ENCODE data around the gene RANBP1. TPM values are rescaled to one million over a fixed set of nuclear protein-coding genes. Genes with fewer than 3 reads are reported as not detected.

RANBP1 gene
- total RNA-seq, 1 donor from 2014 or later: 106 TPM

DNA sequence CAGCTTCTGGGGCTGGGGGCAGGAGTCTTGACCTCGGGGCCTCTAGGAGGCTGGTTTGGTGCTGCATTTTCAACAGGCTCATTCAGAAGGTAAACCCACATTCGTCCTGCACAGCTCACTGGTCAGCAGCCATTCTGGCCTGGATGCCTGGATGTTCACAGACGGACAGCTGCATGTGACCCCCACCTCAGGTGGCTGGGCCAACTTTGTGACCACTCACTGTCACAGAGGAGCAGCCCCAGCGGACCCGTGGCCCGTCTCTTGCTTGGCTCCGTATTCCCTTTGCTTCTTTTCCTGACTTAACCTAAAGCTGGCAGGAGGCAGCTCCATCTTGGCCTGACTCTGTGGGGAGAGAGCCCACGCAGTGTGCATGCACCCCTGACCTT, 27.6 kb upstream of the RANBP1 start:
- DNase-seq (ENCODE audit: low spot score): no peak

DNA sequence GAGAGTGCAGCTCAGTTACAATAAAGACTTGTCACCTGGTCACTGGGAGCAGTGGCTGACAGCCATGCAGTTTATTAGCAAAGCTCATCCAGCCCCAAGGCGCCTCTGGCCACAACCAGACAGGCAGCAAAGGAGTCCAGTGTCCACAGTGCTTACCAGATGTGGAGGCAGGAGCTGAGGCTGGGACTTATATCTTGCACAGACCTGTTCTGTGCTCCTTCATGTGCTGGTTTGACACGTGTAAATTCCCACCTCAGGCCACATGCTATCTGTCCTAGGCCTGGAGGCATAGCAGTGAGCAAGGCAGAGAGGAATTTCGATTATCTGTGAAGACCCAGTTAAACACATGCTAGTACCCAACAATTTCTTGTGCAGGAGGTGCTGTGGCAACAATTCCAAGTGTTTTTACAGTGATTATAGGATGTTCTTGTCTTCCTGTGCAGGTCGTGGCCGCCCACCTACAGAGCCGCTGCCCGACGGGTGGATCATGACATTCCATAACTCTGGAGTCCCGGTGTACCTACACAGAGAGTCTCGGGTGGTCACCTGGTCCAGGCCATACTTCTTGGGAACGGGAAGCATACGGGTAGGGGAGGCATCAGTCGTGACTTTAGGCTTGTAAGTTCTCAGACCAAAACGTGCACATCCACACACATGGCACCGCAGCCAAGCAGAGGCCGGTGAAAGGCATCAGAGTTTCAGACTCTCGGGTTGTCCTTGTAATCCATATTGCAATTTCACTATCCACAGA, 26.5 kb upstream of the RANBP1 start:
- DNase-seq (ENCODE audit: low spot score): no peak

DNA sequence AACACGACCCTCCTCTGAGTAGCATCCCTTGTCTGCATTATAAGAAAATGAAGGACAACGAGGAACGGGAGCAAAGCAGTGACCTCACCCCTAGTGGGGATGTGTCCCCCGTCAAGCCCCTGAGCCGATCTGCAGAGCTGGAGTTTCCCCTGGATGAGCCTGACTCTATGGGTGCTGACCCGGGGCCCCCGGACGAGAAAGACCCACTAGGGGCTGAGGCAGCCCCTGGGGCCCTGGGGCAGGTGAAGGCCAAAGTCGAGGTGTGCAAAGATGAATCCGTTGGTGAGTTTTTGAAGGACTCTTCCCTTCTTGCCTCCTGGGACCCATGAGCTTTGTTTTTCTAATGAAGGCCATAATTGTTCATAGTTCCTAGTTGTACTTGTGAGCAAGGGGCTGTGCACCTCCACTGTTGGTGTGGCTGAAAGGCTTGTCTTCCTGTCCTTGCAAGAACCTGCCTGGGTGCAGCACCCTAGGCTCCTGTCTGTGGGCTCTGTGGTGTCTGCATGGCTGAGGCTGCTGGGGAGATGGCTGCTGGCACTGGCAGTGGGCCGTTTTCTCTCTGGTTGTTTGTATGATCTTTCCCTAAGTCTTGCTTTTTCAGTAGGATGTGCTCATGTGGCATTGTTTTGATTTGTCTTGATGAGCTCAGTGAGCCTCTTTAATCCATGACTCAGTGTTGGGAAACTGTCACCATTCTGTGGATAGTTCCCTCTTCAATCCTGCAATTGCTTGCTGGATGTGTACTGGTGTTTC, 25.8 kb upstream of the RANBP1 start:
- DNase-seq (ENCODE audit: low spot score): no peak

DNA sequence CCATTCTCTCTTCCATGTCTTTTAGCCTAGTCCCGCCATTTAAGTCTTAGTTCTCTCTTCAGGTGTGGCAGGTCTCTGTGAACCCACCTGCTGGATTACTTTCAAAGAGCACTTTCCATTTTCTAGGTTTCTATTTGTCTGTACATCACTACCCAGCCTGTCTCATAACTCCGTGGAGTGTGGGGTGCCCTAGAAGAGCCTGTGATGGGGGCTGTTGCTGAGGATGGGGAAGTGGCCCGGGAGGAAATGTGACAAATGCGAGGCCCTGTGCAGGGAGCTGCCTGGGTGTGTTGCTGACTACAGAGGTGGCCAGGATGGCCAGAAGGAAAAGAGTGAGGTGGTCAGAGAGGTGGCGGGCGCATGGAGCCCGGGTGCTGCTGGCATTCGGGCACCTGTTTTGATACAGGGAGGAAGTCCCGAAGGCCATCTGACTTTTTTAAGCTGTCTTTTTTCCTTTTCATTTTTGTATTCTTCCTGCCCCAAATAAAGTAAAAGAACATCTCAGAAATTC, 25.1 kb upstream of the RANBP1 start:
- no peak for DNase-seq (ENCODE audit: low spot score)

DNA sequence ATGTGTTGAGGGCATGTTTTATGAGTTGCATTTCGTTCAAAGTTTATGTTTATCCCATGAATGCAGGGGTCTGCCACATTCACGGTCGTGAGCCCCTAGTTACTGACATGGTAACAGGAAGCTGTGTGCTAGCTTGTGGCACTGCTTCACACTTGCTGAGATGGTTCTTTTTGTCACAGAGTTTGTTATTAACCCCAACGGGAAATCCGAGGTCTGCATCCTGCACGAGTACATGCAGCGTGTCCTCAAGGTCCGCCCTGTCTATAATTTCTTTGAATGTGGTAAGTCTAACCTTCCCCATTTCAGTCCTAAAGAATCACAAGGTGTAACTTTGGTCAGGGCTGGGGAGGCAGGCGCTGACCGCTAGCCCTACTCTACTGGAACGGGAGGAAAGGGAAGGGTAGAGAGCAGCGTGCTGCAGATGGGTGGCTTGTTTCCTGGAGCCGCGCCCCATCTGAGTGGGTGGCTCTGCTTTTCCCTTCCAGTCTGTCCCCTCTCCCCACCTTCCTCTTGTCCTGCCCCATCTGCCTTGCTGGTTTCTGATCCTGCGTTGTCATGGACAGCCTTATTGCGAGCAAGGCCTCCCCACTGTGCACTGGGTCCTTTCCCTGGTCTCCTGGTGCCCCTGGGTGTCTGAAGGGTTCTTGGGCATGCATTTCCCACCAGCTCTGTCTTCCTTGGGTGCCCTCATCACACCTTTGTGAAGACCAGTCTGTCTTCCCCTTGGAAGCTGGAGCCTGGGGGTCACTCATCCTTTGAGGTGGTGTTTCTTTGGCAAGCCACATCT, 24.0 kb upstream of the RANBP1 start:
- DNase-seq (ENCODE audit: low spot score): no peak

DNA sequence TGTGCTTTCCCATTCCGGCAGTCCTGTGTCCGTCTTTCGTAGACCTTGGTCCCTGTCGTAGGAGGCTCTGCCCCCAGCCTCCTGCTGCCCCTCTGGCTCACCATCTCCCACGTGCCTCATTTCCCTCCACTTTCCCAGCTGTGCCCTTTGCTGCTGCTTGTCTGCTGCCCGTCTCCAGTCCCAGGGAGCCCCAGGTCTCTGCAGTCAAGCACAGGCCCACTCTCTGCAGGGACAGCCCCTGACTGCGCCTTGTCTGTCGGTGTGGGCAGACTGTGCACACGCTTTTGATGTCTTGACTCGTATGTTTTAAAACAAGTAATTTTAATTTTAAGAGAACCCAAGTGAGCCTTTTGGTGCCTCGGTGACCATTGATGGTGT, 23.4 kb upstream of the RANBP1 start:
- no peak for DNase-seq (ENCODE audit: low spot score)

DNA sequence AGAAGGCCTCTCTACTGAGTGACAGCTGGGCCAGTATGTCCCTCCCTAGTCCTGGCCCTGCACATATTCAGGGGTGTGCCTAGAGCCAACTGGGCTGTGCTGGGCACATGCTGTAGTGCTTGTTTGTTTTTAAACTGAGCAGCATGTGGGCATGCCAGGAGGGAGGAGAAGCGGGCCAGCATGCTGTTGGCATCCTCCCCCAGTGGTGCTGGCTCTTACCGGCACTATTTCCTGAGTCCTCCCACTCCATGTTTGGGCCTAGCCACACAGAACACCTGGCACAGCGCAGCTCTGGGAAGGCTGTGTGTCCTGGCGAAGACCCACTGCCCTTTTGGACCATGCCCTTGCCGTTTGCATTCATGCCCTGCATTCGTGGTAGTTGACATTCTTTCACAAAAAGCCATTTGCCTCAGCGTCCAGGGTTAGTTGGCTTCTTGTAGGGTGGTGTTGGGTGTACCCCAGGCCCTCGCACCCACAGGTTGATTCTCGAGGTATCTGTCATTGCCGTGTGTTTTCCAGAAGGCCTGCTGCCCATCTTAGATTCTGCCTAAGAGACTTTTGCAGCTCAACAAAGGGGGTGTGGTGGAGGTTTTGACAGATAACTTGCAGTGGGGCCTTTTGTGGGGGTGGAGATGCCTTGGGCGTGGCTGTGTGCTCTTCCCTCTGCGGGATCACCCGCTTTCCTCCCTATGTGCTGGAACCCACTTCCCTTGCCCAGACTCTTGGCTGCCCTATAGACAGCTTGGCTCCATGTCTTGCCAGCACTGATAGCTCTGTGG, 22.3 kb upstream of the RANBP1 start:
- DNase-seq (ENCODE audit: low spot score): no peak

DNA sequence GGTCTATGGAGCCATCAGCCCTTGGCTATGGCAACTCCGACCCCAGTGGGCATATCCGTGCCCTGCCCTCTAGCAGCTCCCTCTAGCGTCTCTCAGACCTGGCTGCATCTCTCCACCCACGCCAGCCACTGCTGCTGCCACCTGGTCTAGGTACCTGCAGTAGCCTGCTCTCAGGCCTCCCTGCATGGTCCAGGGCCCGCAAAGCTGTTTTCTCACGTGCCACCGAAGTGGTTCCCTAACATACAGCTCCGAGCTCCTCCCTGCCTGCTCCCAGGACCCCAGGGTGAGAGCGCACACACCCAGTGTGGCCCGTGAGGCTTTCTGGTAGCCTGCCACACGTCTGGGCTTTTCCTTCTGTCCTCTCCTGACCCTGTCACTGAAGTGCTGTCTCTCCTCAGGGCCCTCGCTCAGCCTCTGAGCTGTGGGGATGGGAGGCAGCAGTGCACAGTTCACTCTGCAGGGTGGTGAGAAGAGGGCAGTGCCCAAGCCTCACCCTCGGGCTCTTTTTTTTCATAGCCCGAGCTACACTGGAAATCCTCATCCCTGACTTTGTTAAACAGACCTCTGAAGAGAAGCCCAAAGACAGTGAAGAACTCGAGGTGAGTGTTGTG, 21.6 kb upstream of the RANBP1 start:
- DNase-seq (ENCODE audit: low spot score): no peak

DNA sequence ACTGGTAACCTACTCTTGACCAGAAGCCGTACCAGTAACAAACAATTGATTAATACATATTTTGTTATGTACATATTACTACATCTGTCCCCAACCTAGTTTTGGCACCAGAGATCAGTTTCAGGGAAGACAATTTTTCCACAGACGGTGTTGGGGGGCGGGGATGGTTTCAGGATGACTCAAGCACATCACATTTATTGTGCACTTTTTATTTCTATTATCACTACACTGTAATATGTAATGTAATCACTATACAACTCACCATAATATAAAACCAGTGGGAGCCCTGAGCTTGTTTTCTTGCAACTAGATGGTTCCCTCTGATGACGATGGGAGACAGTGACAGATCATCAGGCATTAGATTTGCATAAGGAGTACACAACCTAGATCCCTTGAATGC, 20.4 kb upstream of the RANBP1 start:
- DNase-seq (ENCODE audit: low spot score): no peak

DNA sequence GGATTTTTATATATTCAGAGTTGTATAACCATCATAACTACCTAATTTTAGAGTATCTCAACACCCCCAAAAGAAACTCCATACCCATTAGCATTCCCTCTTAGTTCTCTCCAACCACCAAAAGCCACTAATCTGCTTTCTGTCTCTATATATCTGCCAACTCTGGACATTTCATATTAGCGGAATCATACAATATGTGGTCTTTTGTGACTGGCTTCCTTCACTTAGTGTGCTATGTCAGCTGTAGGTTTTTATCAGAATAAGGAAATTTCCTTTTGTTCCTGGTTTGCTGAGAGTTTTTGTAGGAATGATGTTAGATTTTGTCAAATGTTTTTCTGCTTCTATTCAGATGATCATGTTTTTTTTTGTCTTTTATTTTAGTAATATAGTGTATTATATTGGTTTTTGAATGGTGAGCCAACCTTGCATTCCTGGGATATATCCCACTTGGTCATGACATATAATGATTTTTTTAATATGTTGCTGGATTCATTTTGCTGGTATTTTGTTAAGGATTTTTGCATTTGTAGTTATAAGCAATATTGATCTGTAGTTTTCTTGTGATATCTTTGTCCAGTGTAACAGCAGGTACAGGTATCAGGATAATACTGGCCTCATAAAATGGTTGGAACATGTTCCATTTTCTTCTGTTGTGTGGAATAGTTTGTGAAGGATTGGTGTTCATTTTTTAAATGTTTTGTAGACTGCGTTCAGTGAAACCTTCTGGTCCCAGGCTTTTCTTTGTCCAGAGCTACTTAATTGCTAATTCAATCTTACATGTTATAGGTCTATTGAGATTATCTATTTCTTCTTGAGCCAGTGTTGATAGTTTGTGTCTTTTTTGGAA, 19.1 kb upstream of the RANBP1 start:
- DNase-seq (ENCODE audit: low spot score): no peak

DNA sequence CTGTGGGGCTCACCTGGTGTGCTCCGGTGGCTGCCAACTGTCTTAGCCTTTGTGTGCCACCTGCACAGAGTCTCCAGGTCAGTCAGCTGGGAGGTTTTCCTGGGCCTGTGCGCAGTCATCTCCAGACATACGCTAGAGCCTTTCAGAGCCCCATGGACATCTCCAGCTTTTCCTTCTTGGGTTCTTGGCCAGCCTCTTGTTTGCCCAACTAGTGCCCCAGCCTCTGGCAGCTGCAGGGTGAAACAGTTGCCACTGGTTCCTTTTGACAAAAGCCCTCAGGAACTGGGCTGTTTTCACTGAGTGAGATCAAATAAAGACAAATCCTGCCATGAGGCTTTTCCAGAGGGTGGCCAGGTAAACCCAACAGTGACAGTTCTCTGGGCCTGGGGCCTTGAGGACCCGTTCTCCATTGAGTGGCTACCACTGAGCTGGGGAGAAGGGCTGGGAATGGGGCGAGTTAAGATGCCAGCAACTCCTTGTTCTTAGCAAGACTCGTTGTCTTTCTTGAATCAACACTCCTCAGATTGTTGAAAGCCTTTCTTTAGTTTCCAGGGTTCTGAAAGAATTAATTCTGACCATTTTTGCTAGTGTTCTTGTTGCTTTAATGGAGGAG, 16.7 kb upstream of the RANBP1 start:
- no peak for DNase-seq (ENCODE audit: low spot score)

DNA sequence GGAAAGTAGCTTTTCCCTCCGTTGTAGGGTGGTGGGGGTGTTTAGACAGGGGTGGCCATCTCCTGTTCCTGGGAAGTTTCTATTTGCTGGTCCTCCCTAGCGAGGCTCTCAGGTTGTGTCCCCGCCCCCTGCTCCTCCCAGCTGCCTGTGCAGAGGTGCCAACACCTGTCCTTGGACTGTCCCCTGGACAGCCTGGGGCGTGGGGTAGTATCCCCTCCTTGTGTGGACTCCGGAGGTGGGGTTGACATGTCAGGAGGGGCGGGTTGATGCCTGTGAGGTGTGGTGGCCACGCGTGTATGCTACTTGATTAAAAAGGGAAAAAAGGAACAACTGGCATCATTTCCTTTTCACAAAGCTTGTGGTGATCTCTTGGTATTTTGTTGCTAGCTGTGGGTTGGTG, 14.3 kb upstream of the RANBP1 start:
- no peak for DNase-seq (ENCODE audit: low spot score)

DNA sequence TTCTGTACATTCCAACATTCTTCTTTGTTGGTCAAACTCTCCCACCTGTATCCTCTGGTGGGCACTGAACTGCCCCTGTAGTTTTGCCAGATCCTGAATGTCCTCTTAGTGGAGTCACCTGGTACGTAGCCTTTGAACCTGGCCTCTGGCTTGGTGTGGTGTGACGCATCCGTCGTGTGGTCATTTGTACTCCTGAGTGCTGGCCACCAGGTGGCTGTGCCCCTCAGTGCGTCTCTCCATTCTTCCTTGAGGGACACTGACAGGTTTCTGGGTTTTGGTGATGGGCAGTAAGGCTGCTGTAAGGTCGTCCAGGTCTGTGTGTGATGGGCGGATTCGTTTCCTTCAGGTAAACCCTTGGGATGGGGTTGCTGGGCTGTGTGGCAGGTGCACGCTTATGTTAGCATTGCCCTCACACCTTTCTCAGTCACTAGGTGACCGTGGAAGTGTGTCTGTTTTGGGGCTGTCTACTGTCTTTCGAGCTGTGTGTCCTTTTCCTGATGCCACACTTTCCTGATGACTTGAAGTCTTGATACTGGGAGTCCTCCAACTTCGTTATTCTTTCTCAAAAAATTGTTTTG, 13.6 kb upstream of the RANBP1 start:
- no peak for DNase-seq (ENCODE audit: low spot score)

DNA sequence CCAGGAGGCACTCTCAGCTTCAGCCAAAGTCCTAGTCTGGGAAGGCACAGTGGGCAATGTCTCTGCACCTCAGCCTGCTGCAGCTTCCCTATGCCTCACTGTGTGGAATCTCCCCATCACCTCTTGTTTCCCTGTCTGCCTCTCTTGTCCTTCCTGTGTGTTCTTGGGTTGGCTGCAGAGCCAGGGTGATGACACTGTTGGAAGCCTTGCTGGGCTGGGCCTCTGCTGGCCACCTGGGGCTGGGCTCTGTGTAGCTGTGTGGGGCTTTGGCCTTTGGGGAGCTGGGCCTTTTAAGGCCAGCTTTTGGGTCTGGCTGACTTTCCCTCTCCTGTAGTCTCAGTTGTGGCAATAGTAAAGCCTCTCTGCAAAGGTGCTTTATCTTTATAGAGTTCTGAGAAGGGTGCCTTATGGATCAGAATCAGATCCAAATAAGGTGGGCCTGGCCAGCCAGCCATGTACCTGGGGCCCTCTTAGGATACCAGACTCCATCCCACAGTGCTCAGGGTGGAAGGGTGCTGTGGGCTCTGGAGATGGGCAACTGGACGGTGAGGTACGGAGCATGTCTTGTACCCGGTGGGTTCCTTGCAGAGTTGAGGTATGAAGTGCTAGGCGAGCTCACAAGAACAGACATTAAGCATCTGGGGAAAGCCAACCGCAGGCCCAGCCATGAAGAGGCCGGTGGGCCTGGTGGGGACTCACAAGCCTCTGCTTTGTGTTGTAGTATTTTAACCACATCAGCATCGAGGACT, 10.3 kb upstream of the RANBP1 start:
- no peak for DNase-seq (ENCODE audit: low spot score)

DNA sequence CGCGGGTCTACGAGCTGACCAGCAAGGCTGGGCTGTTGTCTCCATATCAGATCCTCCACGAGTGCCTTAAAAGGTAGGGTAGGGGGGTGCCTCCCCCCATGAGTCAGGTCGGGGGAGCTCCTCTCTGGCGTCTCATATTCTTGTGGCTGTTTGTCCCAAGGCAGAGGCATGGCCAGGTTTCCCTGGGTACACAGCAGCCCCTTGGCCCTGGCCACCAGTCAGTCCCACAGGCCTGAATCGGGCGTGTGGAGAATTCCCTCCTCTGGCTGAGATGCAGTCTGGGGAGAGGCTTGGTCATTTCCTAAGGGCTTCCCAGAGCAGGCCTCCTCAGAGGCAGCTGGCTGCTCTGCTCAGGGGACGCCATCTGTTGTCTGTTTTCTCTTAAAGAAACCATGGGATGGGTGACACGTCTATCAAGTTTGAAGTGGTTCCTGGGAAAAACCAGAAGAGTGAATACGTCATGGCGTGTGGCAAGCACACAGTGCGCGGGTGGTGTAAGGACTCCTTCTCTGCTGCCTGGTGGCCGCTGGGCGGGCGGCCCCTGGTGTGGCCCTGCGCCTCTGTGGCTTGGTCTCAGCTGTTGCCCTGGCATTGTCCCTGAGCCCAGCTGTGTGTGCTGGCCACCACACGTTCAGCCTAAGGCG, 9.6 kb upstream of the RANBP1 start:
- no peak for DNase-seq (ENCODE audit: low spot score)

DNA sequence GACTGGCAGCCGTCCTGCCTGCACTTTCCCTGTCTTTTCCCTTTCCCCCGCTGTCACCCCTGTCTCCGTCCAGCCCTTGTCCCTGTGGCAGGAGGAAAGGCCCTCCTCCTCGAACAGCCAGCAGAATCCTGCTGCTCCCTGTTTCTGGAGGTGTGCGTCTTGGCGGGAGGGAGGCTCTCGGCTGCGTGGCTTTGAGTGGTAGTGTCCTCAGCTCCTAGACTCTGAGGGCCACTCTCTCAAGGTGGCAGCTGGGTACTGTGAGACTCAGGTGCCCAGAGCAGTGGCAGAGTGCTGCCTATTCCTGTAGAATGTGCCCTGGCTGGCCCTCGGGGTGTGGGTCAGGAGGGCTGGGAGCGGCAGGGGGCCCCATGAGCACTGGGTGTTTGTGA, 9.1 kb upstream of the RANBP1 start:
- DNase-seq (ENCODE audit: low spot score): no peak

DNA sequence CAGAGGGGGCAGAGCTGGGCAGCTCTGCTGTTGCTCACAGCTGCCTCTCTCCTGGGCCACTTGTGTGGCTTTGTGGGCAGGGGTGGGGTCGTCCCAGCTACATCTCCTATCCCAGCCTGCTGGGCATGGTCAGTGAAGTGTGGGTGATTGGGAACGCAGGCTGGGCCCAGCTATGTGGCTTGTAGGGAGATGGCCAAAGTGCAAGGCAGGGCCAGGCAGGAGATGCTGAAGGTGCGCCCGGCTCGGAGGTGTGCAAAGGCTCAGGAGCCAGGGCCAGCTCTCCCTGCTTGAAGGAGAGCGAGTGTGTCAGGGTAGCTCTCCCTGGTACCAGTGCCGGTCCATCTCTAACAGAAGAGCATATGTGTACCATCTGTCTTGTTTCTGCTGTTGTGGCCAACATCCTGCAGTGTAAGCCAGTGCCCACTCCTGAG, 8.4 kb upstream of the RANBP1 start:
- no peak for DNase-seq (ENCODE audit: low spot score)

Data from ureter (tissue), 1 donor.